HG02798 (cell line): Measurements from ENCODE around the gene MTFP1.
"Not testable (repeated sequence)": the region's sequence is repeated elsewhere in the genome, so short reads cannot be mapped to it uniquely, and the experiment has no call there.

Experiments
- ATAC-seq: cut with Tn5 transposase; IDR thresholded peaks from one replicate; pipeline ENCODE4 v1.9.1; 2021; ENCODE audit warnings: mild to moderate bottlenecking; ENCODE audit not compliant: unreplicated experiment, poor library complexity

MTFP1 gene

DNA sequence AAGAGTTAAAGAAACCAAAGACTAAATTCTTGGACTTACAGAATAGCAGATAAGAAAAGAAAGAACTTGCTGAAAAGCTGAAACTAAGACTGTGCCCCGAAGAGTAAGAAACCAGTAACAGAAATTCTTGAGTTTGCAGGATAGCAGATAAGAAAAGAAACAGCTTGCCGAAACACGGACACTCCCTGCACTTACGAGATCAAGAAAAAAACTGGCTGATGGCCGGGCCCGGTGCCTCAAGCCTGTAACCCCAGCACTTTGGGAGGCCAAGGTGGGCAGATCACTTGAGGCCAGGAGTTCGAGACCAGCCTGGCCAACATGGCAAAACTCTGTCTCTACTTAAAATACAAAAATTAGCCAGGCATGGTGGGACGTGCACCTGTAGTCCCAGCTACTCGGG lies 25.9 kb downstream of the MTFP1 start:
- ATAC-seq: not testable (repeated sequence)

DNA sequence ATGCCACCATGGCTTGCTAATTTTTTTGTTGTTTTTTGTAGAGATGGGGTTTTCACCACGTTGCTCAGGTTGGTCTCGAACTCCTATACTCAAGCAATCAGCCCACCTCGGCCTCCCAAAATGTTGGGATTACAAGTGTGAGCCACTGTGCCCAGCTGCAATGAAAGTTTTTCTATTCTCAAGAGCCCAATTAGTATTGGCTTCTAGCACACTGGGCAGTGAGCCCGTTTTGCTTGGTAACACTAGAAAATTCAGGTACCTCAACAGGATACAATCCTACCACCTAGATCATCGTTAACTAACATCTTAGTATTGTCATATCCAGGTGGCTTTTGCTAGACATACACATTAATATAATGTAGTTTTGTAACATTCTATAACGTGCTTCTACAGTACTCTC lies 27.3 kb downstream of the MTFP1 start:
- ATAC-seq: no peak

DNA sequence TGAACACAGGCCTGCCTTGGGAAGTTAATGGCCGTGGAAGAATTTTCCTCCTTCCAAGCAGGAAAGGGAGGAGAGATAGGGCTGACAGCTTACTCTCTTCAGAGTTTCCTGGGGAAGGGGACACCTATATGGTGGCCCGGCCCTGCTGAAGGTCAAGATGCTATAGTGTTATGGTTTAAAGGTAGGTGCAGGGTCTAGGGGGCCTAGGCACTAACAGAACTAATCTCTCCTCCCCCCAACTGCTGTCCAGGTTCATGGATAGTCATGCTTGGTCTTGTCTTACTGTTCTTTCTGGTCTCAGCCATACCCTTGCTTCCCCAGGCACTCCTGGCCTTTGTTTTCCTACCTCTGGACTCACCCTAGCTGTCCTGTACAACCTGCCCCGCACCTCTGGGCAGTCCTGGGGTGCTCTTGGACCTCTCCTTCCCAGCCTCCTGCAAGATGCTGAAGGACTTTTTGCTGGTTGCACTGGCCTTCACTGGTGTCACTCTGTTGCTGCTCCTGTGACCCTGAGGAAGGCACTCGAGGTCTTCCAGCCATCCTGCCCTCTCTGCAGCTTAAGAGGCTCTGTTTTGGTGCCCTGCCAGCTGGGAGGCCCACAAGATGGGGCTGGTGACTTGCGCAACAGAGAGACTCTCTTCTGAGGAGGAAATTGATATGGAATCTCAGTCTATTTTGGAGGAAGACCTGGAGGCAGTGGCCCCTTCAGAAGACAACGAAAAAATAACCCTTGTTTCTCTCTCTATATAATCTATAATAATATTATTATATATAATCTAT lies 28.4 kb downstream of the MTFP1 start:
- no peak for ATAC-seq

DNA sequence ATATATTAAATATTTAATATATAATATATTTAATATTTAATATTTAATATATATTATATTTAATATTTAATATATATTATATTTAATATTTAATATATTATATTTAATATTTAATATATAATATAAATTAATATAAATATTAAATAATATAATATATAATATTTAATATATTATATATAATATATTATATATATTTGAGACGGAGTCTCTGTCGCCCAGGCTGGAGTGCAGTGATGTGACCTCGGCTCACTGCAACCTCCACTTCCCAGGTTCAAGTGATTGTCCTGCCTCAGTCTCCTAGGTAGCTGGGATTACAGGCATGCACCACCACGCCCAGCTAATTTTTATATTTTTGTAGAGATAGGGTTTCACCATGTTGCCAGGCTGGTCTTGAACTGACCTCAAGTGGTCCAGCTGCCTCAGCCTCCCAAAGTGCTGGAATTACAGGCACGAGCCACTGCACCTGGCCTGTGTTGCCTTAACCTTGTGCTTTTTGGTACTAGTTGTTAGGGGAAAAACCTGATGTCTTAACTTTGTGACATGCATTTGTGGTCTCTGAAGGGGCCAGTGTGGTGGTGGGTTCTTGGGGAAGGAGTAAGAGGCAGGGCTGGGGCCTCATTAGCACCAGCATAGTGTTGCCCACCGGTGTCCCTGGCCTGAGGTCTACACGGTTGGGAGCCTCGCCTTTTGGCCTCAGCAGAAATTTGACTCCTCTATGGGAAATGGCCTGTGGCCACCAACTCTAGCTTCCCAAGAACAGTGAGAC lies 29.7 kb downstream of the MTFP1 start:
- ATAC-seq: no peak

DNA sequence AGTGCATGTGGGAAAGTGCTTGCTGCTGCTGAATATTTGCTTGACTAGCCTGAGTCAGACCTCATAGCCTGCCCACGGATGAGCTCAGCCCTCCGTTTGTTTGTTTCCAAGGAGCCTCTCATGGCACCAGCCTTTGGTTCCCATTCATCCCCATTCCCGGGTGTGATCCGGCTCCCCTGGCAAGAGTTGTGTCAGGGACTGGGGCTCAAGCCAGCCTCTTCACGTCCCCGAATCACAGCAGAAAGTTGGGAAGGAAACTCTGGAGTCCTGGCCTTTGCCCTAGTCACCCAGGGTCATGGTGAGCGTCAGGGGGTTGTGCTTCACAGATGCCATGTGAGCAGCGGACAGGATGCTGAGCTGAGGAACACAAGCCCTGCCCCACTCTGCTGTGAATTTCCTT lies 32.4 kb downstream of the MTFP1 start:
- no peak for ATAC-seq

DNA sequence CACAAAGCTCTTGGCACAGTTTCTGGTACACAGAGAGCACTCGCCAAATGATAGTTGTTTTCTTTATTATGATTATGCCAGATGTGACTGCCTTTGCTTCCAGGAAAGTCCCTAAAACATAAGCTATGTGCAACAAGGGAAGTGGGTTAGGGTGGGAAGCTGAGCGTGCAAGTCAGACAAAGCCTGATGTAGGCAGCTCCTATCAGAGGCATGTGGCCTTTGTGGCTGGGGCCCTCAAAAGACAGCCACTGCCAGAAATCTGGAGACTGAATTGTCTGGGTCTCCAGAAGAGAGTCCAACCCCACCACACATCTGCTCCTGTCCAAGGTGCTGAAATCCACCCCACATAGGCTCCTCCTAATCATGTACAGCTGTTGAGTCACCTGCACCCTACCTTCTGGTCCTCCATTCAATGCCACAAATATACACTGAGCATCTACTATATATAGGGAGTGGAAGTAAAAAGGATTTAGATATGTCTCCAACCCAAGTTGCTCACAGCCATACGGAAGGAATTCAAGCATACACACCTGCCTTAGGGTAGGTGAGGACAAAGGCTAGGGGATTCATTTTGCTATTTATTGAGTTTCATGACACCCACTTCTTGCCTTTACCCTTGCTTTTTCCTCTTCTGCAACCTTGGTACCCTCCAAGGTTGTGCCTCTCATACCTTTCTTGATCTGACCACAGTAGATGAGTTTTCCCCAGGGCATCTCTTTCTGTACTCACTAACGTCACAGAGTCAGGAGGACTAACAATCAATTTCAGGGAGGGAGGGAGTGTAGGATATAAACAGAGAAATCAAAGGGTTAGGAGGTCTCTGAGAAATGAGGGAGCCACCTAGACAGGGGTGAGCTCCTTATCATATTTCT lies 33.8 kb downstream of the MTFP1 start:
- no peak for ATAC-seq

DNA sequence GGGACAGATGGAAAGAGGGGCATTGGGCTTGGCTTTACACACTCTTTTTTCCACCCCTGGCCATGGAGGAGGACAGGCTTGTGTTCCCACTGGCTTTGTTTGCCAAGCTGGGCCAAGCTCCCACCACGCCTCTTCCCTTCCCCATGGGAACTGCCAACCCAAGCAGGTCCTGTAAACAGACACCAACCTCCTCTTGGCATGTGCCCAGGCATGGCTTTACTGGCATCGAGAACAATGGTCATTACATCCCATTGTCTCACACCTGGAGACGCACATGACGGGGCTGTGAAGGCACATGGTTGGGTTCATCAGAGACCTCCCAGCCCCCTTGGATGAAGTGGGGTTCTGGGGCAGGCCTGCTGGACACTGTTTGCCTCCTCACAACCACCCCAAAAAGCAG lies 34.6 kb downstream of the MTFP1 start:
- no peak for ATAC-seq

DNA sequence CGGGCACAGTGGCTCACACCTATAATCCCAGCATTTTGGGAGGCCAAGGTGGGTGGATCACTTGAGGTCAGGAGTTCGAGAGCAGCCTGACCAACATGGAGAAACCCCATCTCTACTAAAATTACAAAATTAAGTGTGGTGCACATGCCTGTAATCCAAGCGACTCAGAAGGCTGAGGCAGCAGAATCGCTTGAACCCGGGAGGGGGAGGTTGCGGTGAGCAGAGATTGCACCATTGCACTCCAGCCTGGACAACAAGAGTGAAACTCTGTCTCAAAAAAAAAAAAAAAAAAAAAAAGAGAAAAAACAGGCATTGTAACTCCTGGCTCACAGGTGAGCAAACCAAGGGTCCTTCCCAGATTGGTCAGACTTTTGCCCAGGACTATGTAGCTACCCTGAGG lies 35.0 kb downstream of the MTFP1 start:
- not testable (repeated sequence) for ATAC-seq

DNA sequence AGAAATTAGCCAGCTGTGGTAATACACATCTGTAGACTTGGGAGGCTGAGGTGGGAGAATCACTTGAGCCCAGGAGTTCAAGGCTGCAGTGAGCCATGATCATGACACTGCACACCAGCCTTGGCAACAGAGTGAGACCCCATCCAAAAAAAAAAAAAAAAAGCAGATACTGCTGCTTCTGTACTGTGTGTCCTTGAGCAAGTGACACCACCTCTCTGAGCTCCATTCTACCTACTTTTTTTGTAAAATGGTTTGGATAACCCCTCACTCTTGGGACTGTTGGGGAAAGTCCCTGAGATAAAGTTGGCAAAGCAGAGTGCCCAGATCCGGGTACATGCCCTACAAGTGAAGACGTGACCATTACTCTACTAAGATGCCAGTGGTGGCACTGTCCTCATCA lies 43.6 kb downstream of the MTFP1 start:
- ATAC-seq: no peak

DNA sequence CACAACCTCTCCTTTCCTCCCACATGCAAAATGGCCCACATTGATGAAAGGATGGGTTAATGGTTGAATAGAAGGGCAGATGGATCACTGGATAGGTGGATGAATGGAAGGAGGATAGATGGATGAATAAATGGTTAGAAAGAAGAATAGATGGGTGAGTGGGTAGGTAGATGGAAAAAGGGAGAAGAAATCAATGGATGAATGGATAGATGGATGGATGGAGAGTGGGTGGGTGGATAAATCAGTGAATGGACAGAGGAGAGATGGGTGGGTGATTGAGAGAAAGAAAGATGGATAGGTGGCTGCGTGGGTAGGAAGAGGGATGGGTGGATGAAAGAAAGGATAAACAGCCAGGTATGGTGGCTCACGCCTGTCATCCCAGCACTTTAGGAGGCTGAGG lies 45.1 kb downstream of the MTFP1 start:
- ATAC-seq: no peak

DNA sequence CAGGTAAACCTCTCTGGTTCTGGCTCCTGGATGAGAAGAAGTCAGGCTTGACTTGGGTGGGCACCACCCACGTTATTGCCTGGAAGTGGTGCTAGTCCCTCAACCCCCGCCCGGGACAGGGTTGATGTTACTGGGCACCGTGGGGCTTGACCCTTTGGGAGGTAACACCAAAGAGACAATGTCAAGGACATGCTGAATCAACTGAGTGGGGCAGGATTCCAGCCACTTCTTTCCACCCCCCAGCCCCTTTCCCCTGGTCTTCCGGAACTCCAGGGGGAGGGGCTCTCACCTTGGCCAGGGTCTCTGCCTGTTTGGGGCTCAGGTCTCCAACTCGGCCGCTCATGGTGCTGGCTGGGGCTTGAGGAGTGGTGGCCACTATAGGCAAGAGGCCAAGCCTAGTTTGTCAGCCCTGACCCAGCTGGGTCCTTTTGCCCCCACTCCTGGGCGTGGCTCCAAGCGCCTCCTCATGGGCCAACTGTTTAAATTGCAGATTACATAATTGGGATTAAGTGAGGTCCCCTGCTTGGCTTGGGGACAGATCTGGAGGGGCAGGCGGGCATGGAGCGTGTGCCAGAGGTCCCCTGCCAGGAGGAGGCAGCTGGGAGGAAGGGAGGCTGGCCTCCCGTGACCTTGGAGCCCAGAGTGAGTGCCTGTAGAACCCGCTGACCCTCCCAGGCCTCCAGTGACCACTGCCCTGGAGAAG lies 46.2 kb downstream of the MTFP1 start, which contains the start of gene SEC14L3:
SEC14L3 (minus strand) TSS at position 402 of the 703 bp plus-strand sequence; CDS start at position 343, 59 bp downstream.
- ATAC-seq: no peak

DNA sequence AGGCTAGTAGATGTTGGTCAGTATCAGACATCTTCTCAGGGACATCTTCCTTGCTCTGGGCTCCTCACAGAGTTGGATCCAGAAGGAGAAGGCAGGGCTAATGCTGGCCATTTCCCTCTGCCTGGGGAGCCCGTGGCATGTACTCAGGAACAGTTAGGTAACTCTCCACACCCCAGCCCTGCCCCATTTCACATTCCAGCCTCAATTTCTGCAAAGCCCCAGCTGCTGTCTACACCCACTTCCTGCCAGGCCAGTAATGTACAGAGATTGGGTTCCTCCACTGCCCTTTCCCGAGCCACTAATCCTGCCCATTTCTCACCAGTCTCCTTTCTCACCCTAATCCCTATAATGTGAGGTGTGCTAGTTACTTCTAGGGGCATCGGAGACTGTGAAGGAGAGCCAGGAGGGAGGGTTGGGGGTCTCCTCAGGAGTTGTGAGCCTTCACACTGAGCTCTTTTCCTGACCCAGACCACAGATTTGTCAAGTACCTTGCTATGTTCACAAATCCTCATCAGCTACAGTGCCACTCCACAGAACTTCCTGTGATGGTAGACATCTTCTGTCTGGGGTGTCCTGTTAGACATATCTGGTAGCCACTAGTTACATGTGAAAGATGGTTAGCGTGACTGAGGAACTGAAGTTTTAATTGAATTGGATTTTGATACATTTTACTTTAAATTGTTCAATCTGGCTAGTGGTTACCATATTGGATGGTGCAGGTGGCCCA lies 47.6 kb downstream of the MTFP1 start:
- ATAC-seq: no peak

DNA sequence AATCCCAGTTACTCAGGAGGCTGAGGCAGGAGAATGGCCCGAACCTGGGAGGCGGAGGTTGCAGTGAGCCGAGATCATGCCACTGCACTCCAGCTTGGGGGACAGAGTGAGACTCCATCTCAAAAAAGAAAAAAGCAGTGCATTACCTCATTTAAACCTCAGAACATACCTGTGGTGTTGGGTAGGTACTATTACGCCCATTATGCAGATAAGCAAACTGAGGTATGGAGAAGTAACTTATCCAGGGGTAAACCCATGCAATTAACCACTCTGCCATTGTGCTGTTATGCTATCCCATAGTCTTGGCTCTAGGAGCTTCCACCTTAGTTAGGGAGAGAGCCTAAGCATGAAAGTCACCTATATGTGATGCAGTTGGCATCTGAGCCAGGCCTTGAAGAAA lies 48.6 kb downstream of the MTFP1 start:
- no peak for ATAC-seq

DNA sequence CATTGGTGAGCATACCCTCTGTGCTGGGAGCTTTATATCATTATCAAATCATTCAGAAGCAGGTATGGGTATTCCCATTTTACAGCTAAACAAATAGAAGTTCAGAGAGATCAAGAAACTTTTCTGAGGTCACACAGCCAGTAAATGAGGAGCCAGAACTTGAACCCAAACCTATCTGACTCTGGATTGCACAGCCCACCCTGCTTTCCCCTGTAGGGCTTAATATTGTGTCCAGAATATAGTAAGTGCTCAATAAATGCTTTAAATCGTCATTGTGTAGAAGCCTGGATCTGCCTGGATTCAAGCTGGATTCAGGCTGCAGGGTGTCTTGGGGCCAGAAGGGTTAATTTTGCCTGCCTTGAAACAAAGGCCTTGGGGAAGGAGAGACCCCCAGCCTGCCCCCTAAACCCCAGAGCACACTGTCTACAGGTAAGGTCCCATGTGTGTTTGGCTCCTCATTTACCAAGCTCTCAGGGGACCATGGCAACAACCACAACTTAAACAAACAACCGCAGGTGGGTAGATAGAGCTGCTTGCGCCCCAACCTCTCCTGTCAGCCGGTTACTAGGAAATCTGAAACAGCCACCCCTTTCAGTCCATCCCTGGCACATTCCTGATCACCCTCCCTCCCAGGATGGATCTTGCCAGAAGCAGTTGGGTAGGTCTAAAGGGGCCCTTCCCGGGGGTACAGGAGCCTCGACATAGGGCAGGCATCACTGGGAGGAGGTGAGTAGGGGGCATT lies 49.3 kb downstream of the MTFP1 start:
- no peak for ATAC-seq
